SH-SY5Y (cell line): ENCODE measurements around the gene ISM1.

ENCODE experiments used
- GATA2 ChIP-seq: IDR thresholded peaks from 2 replicates; pipeline ENCODE4 v1.6.1; 2011; ENCODE audit warnings: mild to moderate bottlenecking, low read depth, low read length
- GATA3 ChIP-seq: IDR thresholded peaks from 2 replicates; pipeline ENCODE4 v1.6.1; 2011; ENCODE audit warnings: low read depth, mild to moderate bottlenecking, low read length, moderate library complexity

- TF ChIP-seq GATA2 (no peak), GATA3 (no peak)
Measured at GRCh38 chr20:13202565-13202964, 18.5 kb upstream of the ISM1 start.
